ENCODE data around the gene KLRC2. TPM values are rescaled to one million over a fixed set of nuclear protein-coding genes. Genes with fewer than 3 reads are reported as not detected.
A peak's percentile ranks its signal among the peaks of the same experiment; 100 is the strongest.
"Not testable (repeated sequence)": the region's sequence is repeated elsewhere in the genome, so short reads cannot be mapped to it uniquely, and the experiment has no call there.

The KLRC2 gene
- total RNA-seq, 1 experiment from 2014 or later = 7.5 TPM

DNA sequence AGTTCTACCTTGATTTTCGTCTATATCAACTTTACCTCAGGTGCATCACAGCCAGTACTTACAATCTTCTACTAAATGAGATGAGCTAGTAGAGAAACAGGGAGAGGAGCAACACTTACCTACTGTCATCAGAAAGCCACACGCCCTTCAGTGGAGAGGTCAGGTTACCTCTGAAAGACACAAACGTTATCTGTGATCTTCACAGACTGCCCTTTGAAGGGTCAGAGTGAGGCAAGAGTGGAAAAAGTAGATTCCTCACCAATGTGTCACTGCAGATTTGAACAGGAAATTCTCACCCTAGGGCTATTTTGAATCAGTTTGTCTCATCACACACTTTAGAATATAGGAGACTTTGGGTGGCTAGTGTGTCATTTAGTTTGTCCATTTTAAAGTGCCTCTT is 13.7 kb downstream of the KLRC2 start:
- POLR2A ChIA-PET; H3K27me3 ChIP-seq (ENCODE audit: insufficient read depth, low read length); H2AFZ ChIP-seq (ENCODE audit: low read depth, low read length, poor library complexity, severe bottlenecking); RAD21 ChIA-PET (ENCODE audit: low non-redundant PET in 1 of 2, low total read pairs in 2 of 2, uncharacterized antibody in 2 of 2, unreplicated experiment in 2 of 2); H3K9ac ChIP-seq (ENCODE audit: low read length); H3K4me1 ChIP-seq (ENCODE audit: control insufficient read depth in 1 of 2, insufficient read depth in 2 of 2, low read length in 2 of 2); CTCF ChIA-PET; H4K20me1 ChIP-seq (ENCODE audit: insufficient read depth); H3K9me2 ChIP-seq (ENCODE audit: insufficient read depth); H3K79me2 ChIP-seq (ENCODE audit: insufficient read depth, low read length); H3K36me3 ChIP-seq (ENCODE audit: control insufficient read depth in 1 of 2, insufficient read depth in 2 of 2, low read length in 2 of 2); H3K9me3 ChIP-seq (ENCODE audit: control insufficient read depth in 1 of 2, insufficient read depth in 1 of 2, low read depth in 1 of 2, low read length in 2 of 2); DNase-seq (ENCODE audit: low read depth, low spot score); H3K4me3 ChIP-seq (replicated peaks in 1 of 2; ENCODE audit: low read depth in 1 of 2, low read length in 2 of 2); intact Hi-C loops (cut with micrococcal nuclease); BruUV-seq (replicated peaks): not testable (repeated sequence)
- ATAC-seq = peak; percentile 85
- TF ChIP-seq TCF7L2 (IDR thresholded peaks at IDR 0.05; ENCODE audit: borderline replicate concordance, extremely low read depth, insufficient read depth, insufficient read length) (peak; percentile 51), SP1 (IDR thresholded peaks at IDR 0.05; ENCODE audit: low read depth) (peak; percentile 33; the same call in 1 of the 2 replicates), JUND (IDR thresholded peaks at IDR 0.05) (peak; percentile 51), CEBPB (IDR thresholded peaks at IDR 0.05; ENCODE audit: low read depth) (peak; percentile 69)
- H3K27ac ChIP-seq (ENCODE audit: low read depth, low read length) = peak overlapping the region; percentile 35; the same call in 1 of the 2 replicates
- H3K4me2 ChIP-seq (ENCODE audit: low read length) = peak overlapping the region; percentile 32

DNA sequence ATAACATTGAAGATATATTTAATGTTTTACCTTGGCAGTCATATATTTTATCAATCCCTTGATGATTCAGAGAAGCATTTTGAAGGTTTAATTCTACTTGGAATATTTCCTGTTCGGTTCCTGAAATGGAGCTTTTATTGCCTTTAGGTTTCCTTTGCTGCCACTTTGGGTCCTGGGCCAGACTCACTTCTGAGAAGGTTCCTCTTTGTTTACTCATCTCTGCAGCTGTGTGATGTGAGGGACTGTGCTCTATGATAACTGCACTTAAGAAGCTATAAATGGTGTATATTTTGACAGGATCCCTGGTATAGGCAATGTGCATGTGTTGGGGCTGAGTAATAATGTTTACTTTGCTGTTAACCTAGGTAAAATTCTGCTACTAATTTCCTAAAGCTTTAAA is 15.5 kb downstream of the KLRC2 start, which contains the start of gene KLRC3:
KLRC3 (minus strand) TSS at position 262 of the 400 bp plus-strand sequence; CDS start at position 217, 45 bp downstream.
- Histone ChIP-seq H3K9ac (ENCODE audit: low read length) (0 out of 2 replicates have a peak within 1 kb of the TSS, but pooled peaks have one; percentile 5), H2AFZ (ENCODE audit: low read depth, low read length, poor library complexity, severe bottlenecking) (peak within 1 kb of the TSS; percentile 86), H3K27ac (ENCODE audit: low read depth, low read length) (peak within 1 kb of the TSS; percentile 74), H3K4me2 (ENCODE audit: low read length) (peak within 1 kb of the TSS; percentile 63)
- ATAC-seq = peak; percentile 63
- intact Hi-C loops (cut with micrococcal nuclease); H3K27me3 ChIP-seq (ENCODE audit: insufficient read depth, low read length); H3K79me2 ChIP-seq (ENCODE audit: insufficient read depth, low read length); H3K36me3 ChIP-seq (ENCODE audit: control insufficient read depth in 1 of 2, insufficient read depth in 2 of 2, low read length in 2 of 2); RAD21 ChIA-PET (ENCODE audit: low non-redundant PET in 1 of 2, low total read pairs in 2 of 2, uncharacterized antibody in 2 of 2, unreplicated experiment in 2 of 2); H4K20me1 ChIP-seq (ENCODE audit: insufficient read depth); CTCF ChIA-PET; BruUV-seq (replicated peaks); H3K4me3 ChIP-seq (replicated peaks in 1 of 2; ENCODE audit: low read depth in 1 of 2, low read length in 2 of 2); H3K9me2 ChIP-seq (ENCODE audit: insufficient read depth); POLR2A ChIA-PET; DNase-seq (ENCODE audit: low read depth, low spot score); H3K9me3 ChIP-seq (ENCODE audit: control insufficient read depth in 1 of 2, insufficient read depth in 1 of 2, low read depth in 1 of 2, low read length in 2 of 2); H3K4me1 ChIP-seq (ENCODE audit: control insufficient read depth in 1 of 2, insufficient read depth in 2 of 2, low read length in 2 of 2): not testable (repeated sequence)
- TF ChIP-seq JUND (IDR thresholded peaks at IDR 0.05) = peak; percentile 32; the same call in 1 of the 2 replicates
- TF ChIP-seq SP1 (IDR thresholded peaks at IDR 0.05; ENCODE audit: low read depth) = peak; percentile 44; the same call in 1 of the 2 replicates
- TF ChIP-seq TCF7L2 (IDR thresholded peaks at IDR 0.05; ENCODE audit: borderline replicate concordance, extremely low read depth, insufficient read depth, insufficient read length) = peak; percentile 15
- TF ChIP-seq CEBPB (IDR thresholded peaks at IDR 0.05; ENCODE audit: low read depth) = 0 out of 2 replicates have a peak, but pooled peaks have one; percentile 21
- TF ChIP-seq, protein P1, sequence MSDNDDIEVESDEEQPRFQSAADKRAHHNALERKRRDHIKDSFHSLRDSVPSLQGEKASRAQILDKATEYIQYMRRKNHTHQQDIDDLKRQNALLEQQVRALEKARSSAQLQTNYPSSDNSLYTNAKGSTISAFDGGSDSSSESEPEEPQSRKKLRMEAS (IDR thresholded peaks at IDR 0.05) = 0 out of 2 replicates have a peak, but pooled peaks have one; percentile 15
